SKM-1 treated with dmso at 0.1 percent for 144 hours (cell line): Measurements from ENCODE around the gene NCAPG2.

Source experiments
- DNase-seq: peaks from one replicate; lab custom pipeline; 2025; ENCODE audit not compliant: unreplicated experiment; lab: John Stamatoyannopoulos, UW

Gene NCAPG2, protein sequence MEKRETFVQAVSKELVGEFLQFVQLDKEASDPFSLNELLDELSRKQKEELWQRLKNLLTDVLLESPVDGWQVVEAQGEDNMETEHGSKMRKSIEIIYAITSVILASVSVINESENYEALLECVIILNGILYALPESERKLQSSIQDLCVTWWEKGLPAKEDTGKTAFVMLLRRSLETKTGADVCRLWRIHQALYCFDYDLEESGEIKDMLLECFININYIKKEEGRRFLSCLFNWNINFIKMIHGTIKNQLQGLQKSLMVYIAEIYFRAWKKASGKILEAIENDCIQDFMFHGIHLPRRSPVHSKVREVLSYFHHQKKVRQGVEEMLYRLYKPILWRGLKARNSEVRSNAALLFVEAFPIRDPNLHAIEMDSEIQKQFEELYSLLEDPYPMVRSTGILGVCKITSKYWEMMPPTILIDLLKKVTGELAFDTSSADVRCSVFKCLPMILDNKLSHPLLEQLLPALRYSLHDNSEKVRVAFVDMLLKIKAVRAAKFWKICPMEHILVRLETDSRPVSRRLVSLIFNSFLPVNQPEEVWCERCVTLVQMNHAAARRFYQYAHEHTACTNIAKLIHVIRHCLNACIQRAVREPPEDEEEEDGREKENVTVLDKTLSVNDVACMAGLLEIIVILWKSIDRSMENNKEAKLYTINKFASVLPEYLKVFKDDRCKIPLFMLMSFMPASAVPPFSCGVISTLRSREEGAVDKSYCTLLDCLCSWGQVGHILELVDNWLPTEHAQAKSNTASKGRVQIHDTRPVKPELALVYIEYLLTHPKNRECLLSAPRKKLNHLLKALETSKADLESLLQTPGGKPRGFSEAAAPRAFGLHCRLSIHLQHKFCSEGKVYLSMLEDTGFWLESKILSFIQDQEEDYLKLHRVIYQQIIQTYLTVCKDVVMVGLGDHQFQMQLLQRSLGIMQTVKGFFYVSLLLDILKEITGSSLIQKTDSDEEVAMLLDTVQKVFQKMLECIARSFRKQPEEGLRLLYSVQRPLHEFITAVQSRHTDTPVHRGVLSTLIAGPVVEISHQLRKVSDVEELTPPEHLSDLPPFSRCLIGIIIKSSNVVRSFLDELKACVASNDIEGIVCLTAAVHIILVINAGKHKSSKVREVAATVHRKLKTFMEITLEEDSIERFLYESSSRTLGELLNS

DNA sequence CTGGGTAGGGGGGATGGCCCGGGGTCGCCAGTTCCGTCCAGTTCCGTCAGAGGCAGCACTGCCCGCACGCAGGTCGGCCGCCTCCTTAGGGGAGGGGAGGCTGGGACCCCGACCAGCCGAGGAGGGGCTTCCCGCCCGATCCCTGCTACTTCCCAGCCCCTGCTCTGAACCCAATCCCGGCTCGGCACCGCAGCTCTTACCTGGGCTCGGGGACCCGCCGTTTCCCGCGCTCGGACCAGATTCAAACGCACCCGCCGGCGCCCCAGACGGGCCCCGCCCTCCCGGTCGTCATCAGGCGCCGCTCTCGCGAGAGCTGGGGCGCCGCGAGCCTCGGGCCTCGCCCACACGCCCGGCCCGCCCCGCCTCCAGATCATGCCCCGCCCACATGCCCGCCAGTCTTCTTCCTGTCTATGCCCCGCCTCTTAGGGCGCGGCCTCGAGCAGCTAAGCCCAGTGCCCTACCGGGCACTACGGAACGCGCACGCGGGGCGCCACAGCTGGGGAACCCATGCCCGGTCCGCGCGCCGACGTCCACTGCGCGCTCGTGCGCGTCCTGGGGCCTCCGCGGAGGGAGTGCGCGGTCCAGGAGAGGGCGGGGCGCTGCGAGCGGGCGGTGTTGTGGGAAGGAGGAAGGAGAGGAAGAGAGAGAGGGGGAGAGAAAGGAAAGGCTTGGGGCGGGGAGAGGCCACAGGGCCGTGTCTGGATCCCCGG lies at the start of gene NCAPG2:
TSS of gene NCAPG2 (minus strand) at position 281 of the 710 bp plus-strand sequence. CDS start 2,905 bp downstream, outside the sequence.
- peak; percentile 95 for DNase-seq

DNA sequence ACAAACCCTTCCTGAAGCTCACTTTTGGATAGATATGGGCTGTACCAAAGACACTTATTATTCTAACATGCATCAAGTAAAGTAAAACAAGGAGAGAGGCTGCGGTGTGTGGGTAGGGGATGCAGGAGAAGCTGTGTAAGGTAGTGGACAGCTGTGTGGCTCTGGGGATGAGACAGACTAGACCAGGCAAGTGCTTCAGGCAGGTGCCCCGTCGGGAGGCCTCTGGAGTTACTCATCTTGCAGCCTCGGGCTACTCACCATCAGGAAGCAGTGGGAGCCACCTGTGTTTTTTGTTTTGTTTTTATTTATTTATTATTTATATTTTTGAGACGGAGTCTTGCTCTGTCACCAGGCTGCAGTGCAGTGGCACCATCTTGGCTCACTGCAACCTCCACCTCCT lies 49.3 kb upstream of the NCAPG2 start:
- DNase-seq: no peak

DNA sequence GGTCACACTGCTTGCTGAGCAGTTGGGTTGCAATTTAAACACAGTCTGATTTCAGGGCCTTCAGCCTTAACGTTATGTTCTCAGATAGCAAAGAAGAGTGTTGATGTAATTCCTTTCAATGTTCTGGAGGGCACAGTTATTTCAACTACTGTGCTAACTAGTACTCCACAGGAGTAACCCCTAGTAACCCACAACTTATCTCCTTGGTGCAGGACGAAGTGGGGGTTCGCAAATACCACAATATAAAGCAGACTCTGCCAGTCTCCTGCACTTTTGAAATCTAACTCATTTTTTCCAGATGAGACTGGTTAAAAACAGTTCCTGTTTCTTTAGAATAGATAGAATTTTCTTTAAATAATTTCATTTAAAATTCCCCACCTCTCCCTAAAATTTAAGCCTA lies 47.1 kb upstream of the NCAPG2 start:
- DNase-seq: no peak

DNA sequence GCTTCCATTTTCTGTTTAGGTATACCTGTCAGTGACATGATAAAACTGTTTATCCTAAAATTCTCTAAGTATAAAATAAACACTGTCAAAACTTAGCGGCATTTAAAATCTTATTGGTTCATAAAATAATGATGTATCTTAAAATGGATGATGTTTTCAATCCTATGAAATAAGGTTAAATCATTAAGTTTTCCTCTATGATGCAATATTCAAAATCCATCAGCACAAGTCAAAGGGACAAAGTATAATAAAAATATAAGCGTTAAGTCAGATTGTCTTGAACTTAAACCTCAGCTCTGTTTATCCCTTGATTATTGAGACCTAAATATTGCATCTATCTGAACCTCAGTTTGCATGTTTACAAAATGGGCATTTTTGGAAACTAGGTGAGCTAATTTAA lies 46.6 kb upstream of the NCAPG2 start:
- DNase-seq: no peak

DNA sequence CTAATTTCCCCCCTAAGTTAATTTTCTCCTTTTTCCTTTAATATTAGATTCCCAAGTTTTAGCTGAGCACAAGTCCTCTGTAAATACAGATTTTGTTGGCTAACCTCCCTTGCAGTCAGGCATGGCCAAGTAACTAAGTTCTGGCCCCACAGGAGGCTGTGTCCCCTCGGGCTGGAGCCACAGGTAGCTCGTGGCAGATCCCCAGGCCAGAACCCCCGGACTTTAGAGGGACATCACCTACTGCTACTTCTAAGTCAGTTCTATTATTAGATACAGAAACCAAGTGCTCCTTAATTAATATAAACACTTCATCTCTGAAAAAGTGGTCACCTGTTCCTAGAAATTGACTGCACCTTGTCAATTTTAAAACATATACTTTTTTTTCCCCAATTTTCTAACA lies 46.1 kb upstream of the NCAPG2 start:
- DNase-seq: no peak

DNA sequence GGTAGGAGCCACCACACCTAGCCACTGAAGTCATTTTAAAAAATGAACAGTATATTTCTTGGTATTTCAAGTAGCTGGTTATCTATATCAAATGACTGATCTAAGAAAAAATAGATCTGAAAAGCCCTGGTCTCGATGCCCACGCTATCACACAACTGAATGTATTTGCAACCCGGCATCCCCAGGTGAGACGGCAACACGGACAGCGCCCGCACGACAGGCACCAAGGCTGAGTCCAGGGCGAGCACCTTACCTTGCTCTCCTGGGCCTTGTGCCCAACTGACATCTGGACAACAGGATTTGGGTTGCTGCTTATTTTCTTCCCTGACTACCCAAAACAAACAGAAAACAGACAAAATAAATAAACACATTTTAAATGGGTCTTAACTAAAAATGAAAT lies 44.8 kb upstream of the NCAPG2 start:
- DNase-seq: no peak

DNA sequence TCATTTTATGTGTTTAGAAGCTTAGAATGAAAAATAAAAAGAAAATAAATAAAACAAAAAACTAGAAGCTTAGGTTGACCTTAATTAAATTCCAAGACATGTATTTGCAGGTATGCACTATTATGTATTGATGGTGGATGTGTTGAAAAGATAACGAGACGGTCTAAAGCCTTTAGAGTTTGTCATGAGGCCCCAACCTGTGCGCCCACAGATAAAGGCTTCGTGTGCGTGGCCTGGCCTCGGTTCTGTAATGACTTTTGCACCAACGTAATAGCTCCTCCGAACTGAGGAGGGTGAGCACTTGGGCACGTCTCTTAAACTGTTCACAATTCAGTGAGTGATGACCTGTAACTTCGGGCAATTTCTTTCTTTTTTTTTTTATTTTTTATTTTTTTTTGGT lies 43.7 kb upstream of the NCAPG2 start:
- no peak for DNase-seq

DNA sequence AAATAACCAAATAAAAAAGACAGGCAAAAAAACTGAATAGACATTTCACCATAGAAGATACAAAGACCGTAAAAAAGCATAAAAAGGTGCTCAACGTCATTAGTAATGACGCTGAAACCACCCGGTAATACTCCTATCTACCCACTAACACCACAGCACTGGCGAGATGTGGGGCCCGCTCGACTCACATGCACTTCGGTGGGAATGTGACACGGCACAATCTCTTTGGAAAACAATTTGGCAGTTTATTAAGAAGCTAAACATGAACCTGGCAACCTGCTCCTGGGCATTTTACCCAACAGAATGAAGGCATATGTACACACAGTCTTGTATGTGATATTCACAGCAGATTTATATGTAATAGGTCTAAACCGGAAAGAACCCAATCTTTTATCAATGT lies 42.8 kb upstream of the NCAPG2 start:
- no peak for DNase-seq

DNA sequence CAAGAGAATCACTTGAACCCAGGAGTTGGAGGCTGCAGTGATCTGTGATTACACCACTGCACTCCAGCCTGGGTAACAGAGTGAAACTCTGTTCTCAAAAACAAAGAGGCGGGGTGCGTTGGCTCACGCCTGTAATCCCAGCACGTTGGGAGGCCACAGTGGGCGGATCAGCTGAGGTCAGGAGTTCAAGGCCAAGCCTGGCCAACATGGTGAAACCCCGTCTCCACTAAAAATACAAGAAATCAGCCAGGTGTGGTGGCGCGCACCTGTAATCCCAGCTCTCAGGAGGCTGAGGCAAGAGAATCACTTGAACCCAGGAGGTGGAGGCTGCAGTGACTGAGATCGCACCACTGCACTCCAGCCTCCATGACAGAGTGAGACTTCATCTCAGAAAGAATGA lies 42.4 kb upstream of the NCAPG2 start:
- no peak for DNase-seq

DNA sequence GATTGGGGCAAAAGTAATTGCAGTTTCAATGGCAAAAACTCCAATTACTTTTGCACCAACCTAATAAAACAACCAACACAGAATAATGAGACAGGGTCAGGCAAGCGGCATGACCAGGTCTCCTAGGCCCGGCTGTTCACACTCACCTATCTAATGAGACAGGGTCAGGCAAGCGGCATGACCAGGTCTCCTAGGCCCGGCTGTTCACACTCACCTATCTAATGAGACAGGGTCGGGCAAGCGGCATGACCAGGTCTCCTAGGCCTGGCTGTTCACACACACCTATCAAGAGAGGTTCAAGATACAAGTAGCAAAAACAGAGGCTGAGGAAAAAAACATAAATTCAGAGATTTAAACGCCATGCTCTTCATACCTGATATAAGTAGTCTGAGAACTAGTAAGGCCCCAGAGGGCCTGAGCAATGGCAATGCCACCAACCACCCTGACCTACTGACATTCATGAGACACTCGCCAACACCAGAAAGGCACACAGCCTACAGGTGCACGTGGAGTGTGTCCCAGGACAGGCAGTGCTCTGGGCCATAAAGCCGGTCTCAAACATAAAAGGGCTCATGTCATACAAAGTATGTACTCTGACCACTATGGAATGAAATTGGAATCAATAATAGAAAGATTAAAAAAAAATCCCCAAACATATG lies 40.6 kb upstream of the NCAPG2 start:
- DNase-seq: no peak

DNA sequence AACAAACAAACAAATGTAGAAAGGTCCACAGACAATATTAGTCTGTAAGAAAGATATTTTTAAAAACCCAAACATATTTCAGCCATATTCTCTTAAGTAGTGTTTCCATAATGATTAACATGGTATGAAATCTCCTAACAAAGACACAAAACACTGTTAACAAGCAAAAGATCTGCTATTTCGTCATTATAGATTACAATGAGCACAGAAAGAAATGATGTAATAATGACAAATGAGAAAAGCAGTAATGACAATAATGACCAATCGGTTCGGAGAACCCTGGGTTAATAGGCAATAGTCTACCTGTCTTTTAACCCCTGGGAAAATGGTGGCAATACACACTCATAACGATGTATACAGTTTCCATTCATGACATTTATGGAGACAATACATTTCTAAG lies 39.5 kb upstream of the NCAPG2 start:
- DNase-seq: no peak

DNA sequence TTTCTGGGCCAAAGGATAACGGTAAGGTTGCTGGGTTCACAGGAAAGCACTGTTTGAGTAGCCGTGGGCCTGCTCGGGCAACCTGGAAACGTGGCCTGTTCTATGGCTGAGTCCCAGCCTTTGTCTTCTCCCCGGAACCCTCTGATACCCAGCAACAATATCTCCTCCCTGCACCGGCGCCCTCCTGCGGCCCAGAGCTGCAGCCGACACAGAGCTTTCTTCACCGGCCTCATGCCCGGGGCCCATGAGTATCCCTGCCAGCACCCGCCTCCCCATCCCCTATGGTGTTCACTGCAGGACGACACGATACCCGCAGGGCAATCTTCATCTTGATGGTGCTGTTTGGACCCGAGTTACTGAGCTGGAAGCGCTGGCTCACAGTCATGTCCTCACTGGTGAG lies 38.6 kb upstream of the NCAPG2 start:
- no peak for DNase-seq

DNA sequence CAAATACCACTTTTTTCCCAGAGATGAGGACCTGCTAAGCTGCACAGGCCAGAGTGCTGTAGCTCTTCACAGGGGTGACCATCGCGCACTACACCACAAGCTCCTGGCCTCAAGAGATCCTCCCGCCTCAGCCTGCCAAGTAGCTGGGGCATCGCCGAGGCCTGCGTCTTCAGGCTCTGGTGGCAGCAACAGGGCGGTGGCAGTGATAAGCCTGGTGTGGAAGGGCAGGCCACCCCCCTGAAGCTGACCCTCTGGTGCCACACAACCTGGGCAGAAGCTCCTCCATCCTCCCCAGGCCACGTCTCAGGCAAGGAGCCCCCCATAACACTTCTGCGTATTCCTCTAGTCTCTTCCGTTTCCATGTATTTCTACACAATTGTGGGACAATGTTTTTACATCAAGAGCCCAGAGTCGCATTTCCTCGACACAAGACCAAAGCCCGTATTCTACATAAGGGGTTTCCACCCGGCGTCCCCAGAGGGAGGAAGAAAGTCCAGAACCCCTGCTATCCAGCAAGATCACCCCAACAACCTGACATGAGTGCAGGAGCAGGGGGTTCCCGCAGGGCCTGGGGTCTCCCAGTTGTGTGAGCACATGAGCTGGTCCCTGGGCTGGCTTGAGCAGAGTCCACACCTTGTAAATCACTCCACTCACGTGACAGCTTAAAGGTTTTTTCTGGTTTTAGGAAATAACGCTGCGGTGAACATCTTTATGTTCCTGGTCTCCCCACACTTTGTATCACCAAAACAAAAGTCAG lies 37.6 kb upstream of the NCAPG2 start:
- DNase-seq: no peak

DNA sequence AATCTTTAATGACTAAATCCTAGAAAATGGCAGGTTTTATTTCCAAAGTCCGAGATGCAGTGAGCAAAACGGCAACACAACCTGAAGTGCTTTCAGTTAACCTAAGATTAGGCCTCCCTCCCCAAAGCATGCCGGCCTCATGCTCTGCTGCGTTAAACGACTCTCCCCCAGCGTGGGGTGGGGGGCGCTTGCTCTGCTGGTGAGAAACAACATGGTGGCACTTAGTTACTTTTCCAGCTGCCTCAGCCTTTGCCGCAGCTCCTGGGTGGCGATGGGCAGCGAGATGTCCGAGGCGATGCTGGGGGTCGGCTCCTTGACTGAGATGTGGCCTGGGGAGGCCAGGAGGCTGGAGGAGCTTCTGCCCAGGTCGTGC lies 36.7 kb upstream of the NCAPG2 start:
- DNase-seq: no peak

DNA sequence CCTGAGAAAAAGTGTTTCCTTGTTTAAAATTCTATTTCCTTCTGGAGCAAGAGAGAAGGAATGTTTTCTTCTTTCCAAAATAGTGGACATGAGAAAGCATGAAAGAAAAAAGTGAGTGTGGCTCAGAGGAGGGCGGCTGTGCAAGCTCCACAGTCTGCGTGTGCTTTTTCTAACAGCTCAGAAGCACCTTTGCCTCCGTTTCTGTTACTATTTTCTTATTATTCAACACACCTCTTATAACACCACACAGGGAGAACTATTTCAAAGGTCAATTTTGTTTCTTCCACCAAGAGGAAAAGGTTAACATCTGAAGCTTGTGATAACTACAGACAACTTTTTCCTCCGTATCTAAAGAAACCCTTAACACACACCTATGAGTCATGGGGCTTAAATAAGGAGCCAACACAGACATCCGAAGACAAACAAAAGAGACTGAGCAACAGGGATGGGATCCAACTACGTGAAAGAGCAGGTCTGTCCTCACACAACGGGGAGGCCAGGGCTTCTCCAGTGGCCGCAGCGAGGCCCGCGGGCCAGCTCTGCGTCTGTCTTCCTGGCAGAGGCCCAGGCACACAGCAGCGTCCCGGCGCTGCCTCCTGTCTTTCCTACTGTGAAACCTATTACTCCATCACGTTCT lies 36.2 kb upstream of the NCAPG2 start:
- no peak for DNase-seq

DNA sequence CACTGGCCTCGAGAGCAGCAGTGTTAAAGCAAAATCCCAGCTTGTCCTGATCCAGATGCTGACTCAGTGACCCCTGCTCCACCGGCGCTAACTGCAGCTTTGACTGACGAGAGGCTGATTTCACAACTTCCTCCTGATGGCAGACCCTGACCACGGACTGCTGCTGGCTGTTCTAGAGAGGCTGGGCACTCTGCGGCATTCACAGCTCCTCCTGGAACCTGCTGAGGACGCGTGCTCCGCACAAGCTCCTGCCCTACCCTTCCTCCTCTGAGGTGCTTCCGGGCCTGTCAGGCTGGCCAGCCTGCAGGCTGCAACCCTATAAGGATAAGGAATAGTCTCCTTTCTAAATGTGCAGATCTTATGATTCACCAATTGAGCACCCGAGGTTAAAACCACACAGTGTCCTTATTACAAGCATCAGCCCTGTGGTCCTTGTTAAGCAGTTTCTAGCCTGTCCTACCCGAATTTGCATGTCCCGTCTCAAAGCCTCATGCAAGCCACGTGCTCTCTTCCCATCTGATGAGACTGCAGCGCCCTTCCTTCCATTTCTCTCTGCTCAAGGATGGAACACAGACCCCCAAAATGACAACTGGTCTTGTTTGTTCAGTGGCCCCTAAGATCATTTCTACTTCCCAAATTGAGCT lies 35.5 kb upstream of the NCAPG2 start:
- peak; percentile 62 for DNase-seq

DNA sequence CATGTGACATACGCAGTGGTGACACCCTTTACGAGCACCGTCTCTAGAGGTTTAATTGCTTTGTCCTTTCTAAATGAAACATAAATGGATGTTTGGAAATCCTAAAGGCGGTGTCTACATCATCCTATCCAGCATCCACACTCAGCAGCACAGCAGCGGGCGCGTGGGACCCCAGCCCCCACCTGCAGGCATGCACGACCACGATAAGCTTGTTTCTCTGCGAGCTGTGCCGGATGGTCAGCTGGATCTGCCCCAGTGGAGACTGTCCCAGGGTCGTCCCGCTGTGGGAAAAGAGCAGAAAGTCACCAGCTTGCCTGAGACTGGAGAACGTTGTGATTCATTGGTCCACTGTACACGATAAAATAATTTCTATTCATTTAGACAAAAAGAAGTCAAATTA lies 34.2 kb upstream of the NCAPG2 start:
- no peak for DNase-seq

DNA sequence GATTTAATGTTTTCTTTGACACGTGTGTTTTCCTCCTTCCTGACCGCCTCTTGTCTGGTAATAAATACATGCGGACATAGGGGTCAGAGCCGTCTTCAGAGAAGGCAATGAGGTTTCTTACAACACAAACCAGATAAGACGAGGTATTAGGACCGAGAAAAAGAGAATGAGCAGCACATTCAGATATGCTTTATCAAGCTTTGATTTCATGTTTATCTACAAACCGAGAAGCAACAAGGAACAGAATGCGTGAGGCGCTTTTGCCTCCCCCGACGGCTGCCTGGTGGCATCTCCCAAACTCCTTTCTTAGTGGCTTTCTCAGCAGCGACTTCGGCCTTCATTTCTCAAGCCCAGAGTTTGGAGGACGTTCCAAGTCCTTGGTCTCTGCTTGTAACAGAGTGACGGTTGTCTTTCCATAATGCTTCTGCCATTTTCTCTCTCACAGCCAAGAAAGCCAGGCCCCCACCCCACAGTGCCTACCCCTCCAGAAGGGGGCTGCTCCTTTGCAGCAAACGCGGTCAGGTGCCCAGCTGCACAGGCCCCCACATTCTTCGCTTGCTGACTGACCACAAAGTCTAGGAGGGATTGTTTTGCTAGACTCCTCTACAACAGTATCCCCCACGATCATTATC lies 32.6 kb upstream of the NCAPG2 start:
- no peak for DNase-seq
